ENCODE measurements around the gene STK10. TPM values are rescaled to one million over a fixed set of nuclear protein-coding genes. Genes with fewer than 3 reads are reported as not detected.

Gene STK10
- total and polyA plus RNA-seq, 4 donors, result 2.8 to 21.7 (median 7.7) TPM

- Histone ChIP-seq H3K4me3 (ENCODE audit: low read depth in 1 of 3, low read length in 3 of 3) (no peak overlapping the region), H3K36me3 (ENCODE audit: control insufficient read depth in 4 of 4, insufficient read depth in 3 of 4, low read depth in 1 of 4, low read length in 3 of 4) (peaks cover 0 to 5% (median 0%) of the 10 kb centered on the region in 4 donors), H3K9ac (ENCODE audit: low read depth in 1 of 2, low read length in 2 of 2) (no peak overlapping the region), H3K27ac (ENCODE audit: low read depth in 1 of 2, low read length in 2 of 2) (no peak overlapping the region), H3K4me1 (ENCODE audit: control insufficient read depth in 4 of 4, insufficient read depth in 4 of 4, low read length in 3 of 4) (no peaks in the 10 kb centered on the region), H3K9me3 (ENCODE audit: control insufficient read depth in 4 of 4, low read length in 3 of 4) (no peaks in the 10 kb centered on the region), H3K27me3 (ENCODE audit: control insufficient read depth in 4 of 4, insufficient read depth in 4 of 4, low read length in 3 of 4) (no peaks in the 10 kb centered on the region)
- 91% methylated on average over 21 of the region's 21 CpGs for WGBS
- no peak for DNase-seq (ENCODE audit: low spot score)
- no peak for TF ChIP-seq TAF1 (conservative IDR thresholded peaks at IDR 0.05)
- TF ChIP-seq JUND (IDR thresholded peaks at IDR 0.05), result no peak
- no peak for TF ChIP-seq FOXA2 (IDR thresholded peaks at IDR 0.05)
- TF ChIP-seq FOXA1 (IDR thresholded peaks at IDR 0.05), result no peak
- no peak for TF ChIP-seq HNF4G (IDR thresholded peaks at IDR 0.05)
- TF ChIP-seq ZBTB33 (IDR thresholded peaks at IDR 0.05), result no peak
- no peak for TF ChIP-seq RXRA (IDR thresholded peaks at IDR 0.05)
- TF ChIP-seq RAD21 (IDR thresholded peaks at IDR 0.05), result no peak
- TF ChIP-seq EGR1 (IDR thresholded peaks at IDR 0.05; ENCODE audit: low read depth in 2 of 2), result no peak
- no peak for TF ChIP-seq CTCF (IDR thresholded peaks at IDR 0.05; ENCODE audit: low read depth, low read length, missing input control)
- TF ChIP-seq GABPA (IDR thresholded peaks at IDR 0.05 in 1 of 2, conservative IDR thresholded peaks at IDR 0.05 in 1 of 2), result no peak
- TF ChIP-seq REST (IDR thresholded peaks at IDR 0.05), result no peak
- no peak for TF ChIP-seq SP1 (IDR thresholded peaks at IDR 0.05)
- no peak for TF ChIP-seq HNF4A (conservative IDR thresholded peaks at IDR 0.05)
Observed at GRCh38 chr5:172096207-172096940, 91.7 kb downstream of the STK10 start.
